SK-N-SH (cell line): ENCODE measurements around the gene MAPK6.

Source experiments
- CTCF ChIP-seq: fragments of 200-600 bp; sonication (generic); IDR thresholded peaks from 2 replicates; pipeline ENCODE4 v1.6.1; 2017; ENCODE audit warnings: antibody characterized with exemption, mild to moderate bottlenecking, moderate library complexity
- NFIC ChIP-seq: IDR thresholded peaks from 2 replicates; pipeline ENCODE4 v1.4.0; 2012; ENCODE audit warnings: borderline replicate concordance
- POLR2AphosphoS5 ChIP-seq: IDR thresholded peaks from 2 replicates; pipeline ENCODE4 v1.6.1; 2012; ENCODE audit warnings: low read depth, low read length
- RXRA ChIP-seq: IDR thresholded peaks from 2 replicates; pipeline ENCODE4 v1.4.0; 2012; ENCODE audit warnings: low read depth, mild to moderate bottlenecking, borderline replicate concordance
- SMC3 ChIP-seq: IDR thresholded peaks from 2 replicates; pipeline ENCODE4 v1.6.1; 2012; ENCODE audit warnings: low read depth, low read length, improper control_type of control experiment
- YY1 ChIP-seq: IDR thresholded peaks from 2 replicates; pipeline ENCODE4 v1.4.0; 2012; ENCODE audit warnings: low read depth, mild to moderate bottlenecking

- TF ChIP-seq RXRA (no peak), CTCF (no peak), POLR2AphosphoS5 (no peak), NFIC (no peak), YY1 (no peak), SMC3 (no peak)
These were observed 12.5 kb downstream of the MAPK6 start for GRCh38 chr15:52031556-52031955.
